H9 (cell line): ENCODE results near the gene DENND1A. TPM values are rescaled to one million over a fixed set of nuclear protein-coding genes. Genes with fewer than 3 reads are reported as not detected.

Source experiments
- DNase-seq: peaks from one replicate; pipeline ENCODE4 v3.0.0-alpha.2; 2017
- H2AFZ ChIP-seq: one replicate; pipeline ENCODE4 v1.6.1; 2013; ENCODE audit warnings: mild to moderate bottlenecking, low read length, control low read depth, moderate library complexity
- H2AK5ac ChIP-seq: 2 replicates; pipeline ENCODE4 v1.6.1; 2013; ENCODE audit warnings: low read length, control low read depth, mixed read lengths; ENCODE audit not compliant: insufficient read length
- H2BK120ac ChIP-seq: one replicate; pipeline ENCODE4 v1.6.1; 2013; ENCODE audit warnings: low read depth, mild to moderate bottlenecking, low read length, control low read depth, inconsistent platforms; ENCODE audit not compliant: poor library complexity, severe bottlenecking
- H2BK12ac ChIP-seq: 2 replicates; pipeline ENCODE4 v1.6.1; 2013; ENCODE audit warnings: low read length, control low read depth, mixed read lengths, low read depth; ENCODE audit not compliant: insufficient read length
- H2BK15ac ChIP-seq: 2 replicates; pipeline ENCODE4 v1.6.1; 2013; ENCODE audit warnings: low read depth, low read length, control low read depth
- H2BK20ac ChIP-seq: one replicate; pipeline ENCODE4 v1.6.1; 2013; ENCODE audit warnings: low read depth, mild to moderate bottlenecking, low read length, control low read depth, inconsistent platforms; ENCODE audit not compliant: poor library complexity, severe bottlenecking
- H2BK5ac ChIP-seq: 2 replicates; pipeline ENCODE4 v1.6.1; 2013; ENCODE audit warnings: low read length, control low read depth, mixed read lengths; ENCODE audit not compliant: insufficient read length
- H3K14ac ChIP-seq: 2 replicates; pipeline ENCODE4 v1.6.1; 2013; ENCODE audit warnings: low read length, control low read depth; ENCODE audit not compliant: insufficient read depth
- H3K18ac ChIP-seq: 2 replicates; pipeline ENCODE4 v1.6.1; 2013; ENCODE audit warnings: low read depth, mild to moderate bottlenecking, mixed read lengths, low read length, control low read depth; ENCODE audit not compliant: insufficient read length
- H3K23ac ChIP-seq: 2 replicates; pipeline ENCODE4 v1.6.1; 2013; ENCODE audit warnings: low read length, control low read depth, mixed read lengths, low read depth; ENCODE audit not compliant: insufficient read length
- H3K23me2 ChIP-seq: 2 replicates; pipeline ENCODE4 v1.6.1; 2013; ENCODE audit warnings: low read depth, mild to moderate bottlenecking, mixed read lengths, low read length, control low read depth; ENCODE audit not compliant: insufficient read length, poor library complexity, severe bottlenecking
- H3K27ac ChIP-seq: 2 replicates; pipeline ENCODE4 v1.5.1; 2013; ENCODE audit warnings: low read length, control low read depth, mixed read lengths, low read depth; ENCODE audit not compliant: insufficient read length
- H3K27me3 ChIP-seq: 2 replicates; pipeline ENCODE4 v1.6.1; 2013; ENCODE audit warnings: low read length, control low read depth, inconsistent platforms; ENCODE audit not compliant: insufficient read depth
- H3K4ac ChIP-seq: 2 replicates; pipeline ENCODE4 v1.6.1; 2013; ENCODE audit warnings: low read depth, mild to moderate bottlenecking, control low read depth, inconsistent platforms, low read length, moderate library complexity
- H3K4me1 ChIP-seq: 2 replicates; pipeline ENCODE4 v1.6.1; 2013; ENCODE audit warnings: low read length, control low read depth, inconsistent platforms; ENCODE audit not compliant: insufficient read depth
- H3K4me2 ChIP-seq: 2 replicates; pipeline ENCODE4 v1.6.1; 2013; ENCODE audit warnings: low read length, control low read depth, mixed read lengths; ENCODE audit not compliant: insufficient read length, insufficient read depth
- H3K56ac ChIP-seq: 2 replicates; pipeline ENCODE4 v1.6.1; 2013; ENCODE audit warnings: low read depth, mild to moderate bottlenecking, mixed read lengths, low read length, control low read depth; ENCODE audit not compliant: insufficient read length
- H3K79me1 ChIP-seq: 2 replicates; pipeline ENCODE4 v1.6.1; 2013; ENCODE audit warnings: low read depth, mild to moderate bottlenecking, moderate library complexity, low read length, control low read depth, inconsistent platforms; ENCODE audit not compliant: insufficient read depth, poor library complexity, severe bottlenecking
- H3K79me2 ChIP-seq: 2 replicates; pipeline ENCODE4 v1.6.1; 2013; ENCODE audit warnings: low read length, control low read depth, inconsistent platforms; ENCODE audit not compliant: insufficient read depth
- H3K9ac ChIP-seq: 2 replicates; pipeline ENCODE4 v1.6.1; 2013; ENCODE audit warnings: low read length, control low read depth, mixed read lengths; ENCODE audit not compliant: insufficient read length; ENCODE audit errors: extremely low read depth
- H3K9me3 ChIP-seq: one replicate; pipeline ENCODE4 v1.6.1; 2013; ENCODE audit warnings: low read depth, low read length, inconsistent platforms; ENCODE audit not compliant: control insufficient read depth
- H3T11ph ChIP-seq: one replicate; pipeline ENCODE4 v1.6.1; 2013; ENCODE audit warnings: mild to moderate bottlenecking, low read length, control low read depth, inconsistent platforms
- H4K20me1 ChIP-seq: one replicate; pipeline ENCODE4 v1.6.1; 2013; ENCODE audit not compliant: control insufficient read depth, insufficient read length, insufficient read depth
- H4K5ac ChIP-seq: 2 replicates; pipeline ENCODE4 v1.6.1; 2013; ENCODE audit warnings: low read depth, mild to moderate bottlenecking, mixed read lengths, low read length, control low read depth; ENCODE audit not compliant: insufficient read length
- H4K8ac ChIP-seq: replicated peaks from 2 replicates; pipeline ENCODE4 v1.6.1; 2013; ENCODE audit warnings: low read length, control low read depth, mixed read lengths, low read depth; ENCODE audit not compliant: insufficient read length
- H4K91ac ChIP-seq: 2 replicates; pipeline ENCODE4 v1.6.1; 2013; ENCODE audit warnings: low read depth, mild to moderate bottlenecking, moderate library complexity, mixed read lengths, low read length, control low read depth; ENCODE audit not compliant: insufficient read length
- H3K27ac Mint-ChIP-seq, 3 experiments: 2 replicates in 2 of 3; 3 replicates in 1 of 3; pipeline ENCODE4 v1.8.0; 2020 to 2021; ENCODE audit warnings: mixed read lengths in 3 of 3, mild to moderate bottlenecking in 1 of 3, moderate library complexity in 1 of 3
- H3K27me3 Mint-ChIP-seq: 2 replicates; pipeline ENCODE4 v1.8.0; 2021; ENCODE audit warnings: low read depth, mild to moderate bottlenecking, moderate library complexity, mixed read lengths
- H3K36me3 Mint-ChIP-seq, 3 experiments: 2 replicates in 2 of 3; 3 replicates in 1 of 3; pipeline ENCODE4 v1.8.0; 2020 to 2021; ENCODE audit warnings: low read depth in 3 of 3, mixed read lengths in 3 of 3; ENCODE audit not compliant: insufficient read depth in 1 of 3
- H3K4me1 Mint-ChIP-seq, 2 experiments: 2 replicates each; pipeline ENCODE4 v1.8.0; 2020; ENCODE audit warnings: mixed read lengths in 2 of 2
- H3K4me3 Mint-ChIP-seq, 2 experiments: 2 replicates in 1 of 2; 3 replicates in 1 of 2; pipeline ENCODE4 v1.8.0; 2020 to 2021; ENCODE audit warnings: mild to moderate bottlenecking in 2 of 2, mixed read lengths in 2 of 2, moderate library complexity in 1 of 2
- H3K9me3 Mint-ChIP-seq, 2 experiments: 2 replicates in 1 of 2; 3 replicates in 1 of 2; pipeline ENCODE4 v1.8.0; 2020; ENCODE audit warnings: mild to moderate bottlenecking in 2 of 2, mixed read lengths in 2 of 2, moderate library complexity in 1 of 2
- WGBS: extraction: QIAGEN DNeasy Blood & Tissue Kit; methylation state at CpG from one replicate; pipeline ENCODE4 v1.1.7; 2013; ENCODE audit warnings: missing lambda C conversion rate, low lambda C conversion rate, mixed read lengths; ENCODE audit not compliant: insufficient read length; ENCODE audit errors: extremely low coverage; 5-methylcytosine and 5-hydroxymethylcytosine counted together
- total RNA-seq: library from RNA; stranded (reverse); gene quantifications from 2 replicates; pipeline ENCODE4 v1.2.1, GENCODE V29; 2021
- TF ChIP-seq, protein P1 (sequence below): fragments of 200-600 bp; sonication (generic); conservative IDR thresholded peaks from 3 replicates; pipeline ENCODE4 v1.8.0; 2021; ENCODE audit warnings: antibody characterized with exemption, mild to moderate bottlenecking

The DENND1A gene
- total RNA-seq, 1 experiment from 2014 or later: 20.4 TPM

- Histone ChIP-seq H2AFZ (no peak overlapping the region), H3K9me3 (no peaks in the 10 kb centered on the region), H3K79me2 (no peaks in the 10 kb centered on the region), H4K8ac (no peak overlapping the region), H3K4me2 (no peak overlapping the region), H2BK12ac (no peak overlapping the region), H3K14ac (no peak overlapping the region), H3K27ac (no peak overlapping the region), H4K91ac (no peak overlapping the region), H4K5ac (no peak overlapping the region), H3K23ac (no peak overlapping the region), H2BK5ac (no peak overlapping the region), H3K27me3 (no peaks in the 10 kb centered on the region), H3T11ph (no peak overlapping the region), H2BK20ac (no peak overlapping the region), H3K23me2 (no peaks in the 10 kb centered on the region), H3K9ac (no peak overlapping the region), H3K18ac (no peak overlapping the region), H3K56ac (no peak overlapping the region), H2BK15ac (no peak overlapping the region), H3K4ac (no peak overlapping the region), H3K4me1 (peaks cover 7% of the 10 kb centered on the region; the same call in 1 of the 2 replicates), H2AK5ac (no peak overlapping the region), H3K79me1 (no peaks in the 10 kb centered on the region), H2BK120ac (no peak overlapping the region), H4K20me1 (no peaks in the 10 kb centered on the region)
- Mint-ChIP-seq H3K4me3 (no peak overlapping the region), H3K4me1 (peaks cover 10 to 25% of the 10 kb centered on the region in 2 experiments), H3K9me3 (peaks cover 0 to 18% of the 10 kb centered on the region in 2 experiments; a peak in 3 of 5 replicates), H3K27me3 (no peaks in the 10 kb centered on the region), H3K36me3 (peaks cover 11 to 23% (median 13%) of the 10 kb centered on the region in 3 experiments), H3K27ac (no peak overlapping the region; a peak in 1 of 7 replicates)
- TF ChIP-seq, protein P1, sequence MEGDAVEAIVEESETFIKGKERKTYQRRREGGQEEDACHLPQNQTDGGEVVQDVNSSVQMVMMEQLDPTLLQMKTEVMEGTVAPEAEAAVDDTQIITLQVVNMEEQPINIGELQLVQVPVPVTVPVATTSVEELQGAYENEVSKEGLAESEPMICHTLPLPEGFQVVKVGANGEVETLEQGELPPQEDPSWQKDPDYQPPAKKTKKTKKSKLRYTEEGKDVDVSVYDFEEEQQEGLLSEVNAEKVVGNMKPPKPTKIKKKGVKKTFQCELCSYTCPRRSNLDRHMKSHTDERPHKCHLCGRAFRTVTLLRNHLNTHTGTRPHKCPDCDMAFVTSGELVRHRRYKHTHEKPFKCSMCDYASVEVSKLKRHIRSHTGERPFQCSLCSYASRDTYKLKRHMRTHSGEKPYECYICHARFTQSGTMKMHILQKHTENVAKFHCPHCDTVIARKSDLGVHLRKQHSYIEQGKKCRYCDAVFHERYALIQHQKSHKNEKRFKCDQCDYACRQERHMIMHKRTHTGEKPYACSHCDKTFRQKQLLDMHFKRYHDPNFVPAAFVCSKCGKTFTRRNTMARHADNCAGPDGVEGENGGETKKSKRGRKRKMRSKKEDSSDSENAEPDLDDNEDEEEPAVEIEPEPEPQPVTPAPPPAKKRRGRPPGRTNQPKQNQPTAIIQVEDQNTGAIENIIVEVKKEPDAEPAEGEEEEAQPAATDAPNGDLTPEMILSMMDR: no peak
- no CpG with 5 or more reads among the region's 5 CpGs for WGBS
- DNase-seq: no peak
These were observed 343.7 kb downstream of the DENND1A start for GRCh38 chr9:123586275-123586674.
